WERI-Rb-1 (cell line): ENCODE data around the gene ZFYVE28.

Experiments used
- DNase-seq: peaks from one replicate; pipeline ENCODE4 v3.0.0-alpha.2; 2020
- H3K27ac ChIP-seq: fragments of 250-450 bp; sonication (Bioruptor Pico); 2 replicates; pipeline ENCODE4 v1.5.1; 2020; ENCODE audit warnings: mild to moderate bottlenecking, moderate library complexity
- H3K27me3 ChIP-seq: fragments of 250-450 bp; sonication (Bioruptor Pico); 2 replicates; pipeline ENCODE4 v1.5.1; 2021; ENCODE audit warnings: mild to moderate bottlenecking, low read depth, moderate library complexity; ENCODE audit not compliant: insufficient read depth, severe bottlenecking
- H3K36me3 ChIP-seq: fragments of 250-450 bp; sonication (Bioruptor Pico); 2 replicates; pipeline ENCODE4 v1.5.1; 2020; ENCODE audit warnings: mild to moderate bottlenecking, moderate library complexity
- H3K4me3 ChIP-seq: 2 replicates; pipeline ENCODE4 v1.5.1; 2011; ENCODE audit warnings: low read depth, mild to moderate bottlenecking, control low read depth, low read length
- H3K9me3 ChIP-seq: fragments of 250-450 bp; sonication (Bioruptor Pico); 2 replicates; pipeline ENCODE4 v1.5.1; 2021; ENCODE audit warnings: mild to moderate bottlenecking, moderate library complexity; ENCODE audit not compliant: severe bottlenecking
- CTCF ChIP-seq: IDR thresholded peaks from 2 replicates; pipeline ENCODE4 v1.5.1; 2011; ENCODE audit warnings: low read depth, mild to moderate bottlenecking, control low read depth, inconsistent platforms, low read length

Gene ZFYVE28

DNA sequence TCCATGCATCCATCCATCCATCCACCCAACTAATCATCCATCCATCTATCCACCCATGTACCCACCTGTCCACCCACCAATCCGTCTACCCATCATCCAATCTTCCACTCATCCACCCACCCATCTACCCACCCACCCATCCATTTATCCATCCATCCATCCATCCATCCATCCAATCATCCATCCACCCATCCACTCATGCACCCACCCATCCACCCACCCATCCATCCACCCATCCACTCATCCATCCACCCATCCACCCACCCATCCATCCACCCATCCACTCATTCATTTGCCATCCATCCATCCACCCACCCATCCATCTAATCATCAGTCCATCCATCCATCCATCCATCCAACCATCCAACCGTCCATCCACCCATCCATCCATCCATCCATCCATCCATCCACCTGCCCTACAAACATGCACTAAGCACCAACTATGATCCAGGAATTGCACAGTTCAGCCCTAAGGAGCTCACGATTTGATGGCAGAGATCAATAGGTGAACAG is 135.2 kb downstream of the ZFYVE28 start:
- no peaks in the 10 kb centered on the region for H3K27me3 ChIP-seq
- H3K36me3 ChIP-seq = no peaks in the 10 kb centered on the region
- no peak overlapping the region for H3K27ac ChIP-seq
- no peak for DNase-seq
- H3K4me3 ChIP-seq = no peak overlapping the region
- H3K9me3 ChIP-seq = no peaks in the 10 kb centered on the region
- no peak for TF ChIP-seq CTCF

DNA sequence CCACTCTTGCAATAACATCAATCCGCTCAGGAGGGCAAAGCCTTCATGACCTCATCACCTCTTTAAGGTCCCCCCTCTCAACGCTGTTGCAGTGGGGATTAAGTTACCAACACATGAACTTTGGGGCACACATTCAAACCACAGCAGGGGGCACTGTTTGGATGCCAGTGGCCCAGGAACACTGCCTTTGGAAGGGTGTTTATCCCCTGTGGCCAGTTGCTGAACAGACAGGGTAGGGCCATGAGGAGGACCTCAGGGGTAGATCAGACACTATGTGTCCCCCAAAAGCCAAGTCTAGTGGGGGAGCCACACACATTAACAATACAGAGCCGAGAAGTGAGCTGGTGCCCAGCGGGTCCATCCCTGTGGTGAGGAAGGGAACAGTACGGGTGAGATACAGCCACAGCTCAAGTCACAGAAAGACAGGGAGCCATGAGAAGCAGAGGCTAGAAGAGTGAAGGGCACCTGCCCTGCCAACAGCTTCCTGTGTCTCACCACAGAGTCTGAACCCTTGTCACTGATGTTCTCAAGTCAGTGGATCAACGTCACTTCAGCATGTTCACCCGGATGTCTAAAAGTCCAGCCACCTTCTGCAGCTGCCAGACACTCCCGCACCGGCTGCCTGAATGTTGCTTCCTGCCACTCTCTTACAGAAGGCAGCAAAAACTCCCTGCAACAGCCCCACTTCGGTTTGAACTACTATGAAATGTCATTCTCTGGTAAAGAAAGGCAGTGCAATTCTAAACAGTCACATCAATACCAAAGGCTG is 136.7 kb downstream of the ZFYVE28 start:
- no peaks in the 10 kb centered on the region for H3K27me3 ChIP-seq
- no peaks in the 10 kb centered on the region for H3K9me3 ChIP-seq
- H3K27ac ChIP-seq = no peak overlapping the region
- TF ChIP-seq CTCF = peak; percentile 55
- peak; percentile 38 for DNase-seq
- no peak overlapping the region for H3K4me3 ChIP-seq
- H3K36me3 ChIP-seq = no peaks in the 10 kb centered on the region

DNA sequence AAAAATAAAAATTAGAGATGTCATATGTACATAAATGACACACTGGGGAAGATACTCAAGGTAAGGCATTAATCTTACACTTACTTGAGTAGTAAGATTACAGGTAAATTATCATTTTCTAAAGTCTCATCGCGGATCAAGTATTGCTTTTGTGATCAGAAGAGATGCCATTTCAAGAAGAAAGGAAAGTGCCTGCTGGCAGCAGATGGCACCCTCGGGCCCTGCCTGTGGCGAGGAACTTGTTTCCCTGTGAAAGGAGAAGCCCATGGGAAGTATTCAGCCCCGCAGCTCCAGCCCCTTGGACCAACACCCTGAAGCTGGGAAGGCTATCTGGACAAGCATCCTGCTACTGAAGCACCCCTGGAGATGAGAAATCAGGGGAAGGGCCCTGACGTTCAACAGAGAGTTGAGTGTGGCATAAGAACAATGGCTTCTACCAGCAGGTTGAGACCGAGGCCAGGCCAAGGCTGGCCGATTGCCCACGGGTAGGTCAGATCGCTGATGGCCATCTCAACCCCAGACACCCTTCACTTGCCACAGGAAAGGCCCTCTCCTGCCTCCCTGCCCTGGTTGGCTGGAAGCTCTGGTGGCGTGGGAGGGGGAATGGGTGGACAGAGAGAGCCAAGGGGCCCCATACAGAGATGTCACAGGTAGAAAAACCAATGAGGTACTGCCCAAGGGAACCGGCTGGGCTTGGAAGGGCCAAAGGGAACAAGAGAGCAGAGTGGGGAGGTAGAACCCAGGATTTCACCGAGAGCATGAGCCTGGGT is 137.7 kb downstream of the ZFYVE28 start:
- no peak for DNase-seq
- H3K27ac ChIP-seq = no peak overlapping the region
- 0 out of 2 replicates have a peak, but pooled peaks have one; percentile 19 for TF ChIP-seq CTCF

DNA sequence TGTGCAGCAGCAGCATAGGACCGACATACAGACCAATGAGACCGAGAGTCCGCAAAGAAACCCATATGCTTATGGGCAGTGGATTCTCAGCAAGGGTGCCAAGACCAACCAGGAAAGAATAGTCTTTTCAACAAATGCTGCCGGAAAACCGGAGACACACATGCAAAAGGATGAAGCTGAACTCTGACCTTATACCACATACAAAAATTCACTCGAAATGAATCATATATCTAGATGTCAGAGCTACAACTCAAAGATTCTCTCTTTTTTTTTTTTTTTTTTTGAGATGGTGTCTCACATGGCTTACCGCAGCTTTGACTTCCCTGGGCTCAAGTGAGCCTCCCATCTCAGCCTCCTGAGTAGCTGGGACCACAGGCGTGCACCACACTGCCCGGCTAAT is 140.5 kb downstream of the ZFYVE28 start:
- TF ChIP-seq CTCF = no peak
- no peak overlapping the region for H3K4me3 ChIP-seq
- no peaks in the 10 kb centered on the region for H3K9me3 ChIP-seq
- no peak overlapping the region for H3K27ac ChIP-seq
- H3K27me3 ChIP-seq = no peaks in the 10 kb centered on the region
- H3K36me3 ChIP-seq = no peaks in the 10 kb centered on the region
- DNase-seq = no peak

More for the DNA sequence above, 137.7 kb downstream of the ZFYVE28 start:
- H3K27me3 ChIP-seq = no peaks in the 10 kb centered on the region
- H3K36me3 ChIP-seq = no peaks in the 10 kb centered on the region
- no peaks in the 10 kb centered on the region for H3K9me3 ChIP-seq
- no peak overlapping the region for H3K4me3 ChIP-seq

DNA sequence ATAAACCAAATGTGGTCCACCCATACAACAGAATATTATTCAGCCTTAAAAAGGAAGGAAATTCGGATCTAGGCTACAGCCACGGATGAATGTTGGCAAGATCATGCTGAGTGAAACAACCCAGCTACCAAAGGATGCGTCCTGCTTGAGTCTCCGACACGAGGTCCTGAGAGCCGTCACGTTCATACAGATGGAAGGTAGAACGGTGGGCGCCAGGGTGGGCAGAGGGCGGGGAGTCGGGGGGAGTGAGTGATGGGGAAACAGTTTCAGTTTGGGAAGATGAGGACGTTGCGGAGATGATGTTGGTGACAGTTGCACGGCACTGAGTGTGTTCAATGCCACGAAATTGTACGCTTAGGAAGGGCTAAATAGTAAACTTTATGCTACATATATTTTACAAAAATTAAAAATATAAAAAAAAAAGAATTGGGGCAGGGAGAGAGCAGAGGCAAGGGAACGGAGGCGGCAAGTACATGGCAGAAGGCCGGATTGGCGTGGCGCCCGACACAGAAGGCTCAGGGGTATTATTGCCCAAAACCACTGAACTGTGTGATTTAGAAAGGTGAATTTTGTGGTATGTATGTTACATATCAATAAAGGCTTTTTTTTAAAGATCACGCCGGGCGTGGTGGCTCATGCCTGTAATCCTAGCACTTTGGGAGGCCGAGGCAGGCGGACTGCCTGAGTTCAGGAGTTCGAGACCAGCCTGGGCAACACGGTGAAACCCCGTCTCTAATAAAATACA is 141.7 kb downstream of the ZFYVE28 start:
- TF ChIP-seq CTCF = no peak
- H3K9me3 ChIP-seq = no peaks in the 10 kb centered on the region
- H3K27ac ChIP-seq = no peak overlapping the region
- H3K27me3 ChIP-seq = no peaks in the 10 kb centered on the region
- no peak overlapping the region for H3K4me3 ChIP-seq
- no peaks in the 10 kb centered on the region for H3K36me3 ChIP-seq
- DNase-seq = no peak
